HEK293 (cell line): ENCODE measurements around the gene MYO5C.
A peak's percentile ranks its signal among the peaks of the same experiment; 100 is the strongest.

Source experiments
- CTCF ChIA-PET: fragments of 350-600 bp; formaldehyde crosslinking; extraction: SDS; loops from one replicate; lab custom pipeline; 2021; ENCODE audit warnings: antibody characterized with exemption; lab: Yijun Ruan, JAX
- POLR2A ChIA-PET: fragments of 300-600 bp; formaldehyde crosslinking; extraction: SDS; loops from one replicate; lab custom pipeline; 2020; ENCODE audit warnings: antibody characterized with exemption, inconsistent platforms; lab: Yijun Ruan, JAX
- H3K27ac ChIP-seq: fragments of 200-500 bp; sonication (Bioruptor generic); 2 replicates; pipeline ENCODE4 v1.5.1; 2014; ENCODE audit warnings: low read depth, low read length, control low read depth, inconsistent platforms; ENCODE audit errors: extremely low read depth
- H3K36me3 ChIP-seq, 2 experiments: fragments of 200-500 bp in 1 of 2; sonication (Bioruptor generic) in 1 of 2; 1 replicate in 1 of 2; 2 replicates in 1 of 2; pipeline ENCODE4 v1.5.1; 2014 to 2017; ENCODE audit warnings: inconsistent platforms in 2 of 2, low read length in 2 of 2; ENCODE audit not compliant: control insufficient read depth in 2 of 2, insufficient read depth in 1 of 2
- H3K4me1 ChIP-seq: fragments of 200-500 bp; sonication (Bioruptor generic); 2 replicates; pipeline ENCODE4 v1.5.1; 2014; ENCODE audit warnings: mild to moderate bottlenecking, low read length, inconsistent platforms; ENCODE audit not compliant: control insufficient read depth, insufficient read depth
- H3K4me3 ChIP-seq: 2 replicates; pipeline ENCODE4 v1.5.1; 2011; ENCODE audit warnings: low read depth, mild to moderate bottlenecking, control low read depth, low read length, moderate library complexity
- H3K9me3 ChIP-seq: fragments of 200-500 bp; sonication (Bioruptor generic); 2 replicates; pipeline ENCODE4 v1.5.1; 2014; ENCODE audit warnings: low read depth, low read length, inconsistent platforms; ENCODE audit not compliant: control insufficient read depth, insufficient read depth
- BCL11A ChIP-seq: fragments of 450-650 bp; formaldehyde crosslinking; IDR thresholded peaks from 2 replicates; pipeline ENCODE4 v1.5.1; 2016; ENCODE audit warnings: low read depth, missing biosample characterization, missing genetic modification characterization
- FEZF1 ChIP-seq: fragments of 450-650 bp; formaldehyde crosslinking; IDR thresholded peaks from 2 replicates; pipeline ENCODE4 v1.5.1; 2016; ENCODE audit warnings: missing biosample characterization, missing genetic modification characterization
- GFI1B ChIP-seq: fragments of 450-650 bp; formaldehyde crosslinking; IDR thresholded peaks from 2 replicates; pipeline ENCODE4 v1.5.1; 2016; ENCODE audit warnings: missing biosample characterization, missing genetic modification characterization
- GLI4 ChIP-seq: fragments of 450-650 bp; formaldehyde crosslinking; IDR thresholded peaks from 2 replicates; pipeline ENCODE4 v1.5.1; 2016; ENCODE audit warnings: missing biosample characterization, missing genetic modification characterization
- KLF17 ChIP-seq: fragments of 450-650 bp; formaldehyde crosslinking; IDR thresholded peaks from 2 replicates; pipeline ENCODE4 v1.5.1; 2016; ENCODE audit warnings: missing biosample characterization, missing genetic modification characterization
- PRDM1 ChIP-seq: fragments of 450-650 bp; formaldehyde crosslinking; IDR thresholded peaks from 2 replicates; pipeline ENCODE4; 2016; ENCODE audit warnings: missing biosample characterization, missing genetic modification characterization
- PRDM4 ChIP-seq: fragments of 450-650 bp; formaldehyde crosslinking; IDR thresholded peaks from 2 replicates; pipeline ENCODE4 v1.5.1; 2017; ENCODE audit warnings: missing biosample characterization, missing genetic modification characterization
- PRDM6 ChIP-seq: fragments of 450-650 bp; formaldehyde crosslinking; IDR thresholded peaks from 2 replicates; pipeline ENCODE4 v1.5.1; 2017; ENCODE audit warnings: missing biosample characterization, missing genetic modification characterization
- REST ChIP-seq: fragments of 450-650 bp; formaldehyde crosslinking; IDR thresholded peaks from 2 replicates; pipeline ENCODE4 v1.5.1; 2016; ENCODE audit warnings: missing biosample characterization, missing genetic modification characterization
- ZNF169 ChIP-seq: fragments of 450-650 bp; formaldehyde crosslinking; IDR thresholded peaks from 2 replicates; pipeline ENCODE4 v1.5.1; 2016; ENCODE audit warnings: missing biosample characterization, missing genetic modification characterization
- ZNF223 ChIP-seq: fragments of 450-650 bp; formaldehyde crosslinking; IDR thresholded peaks from 2 replicates; pipeline ENCODE4 v1.5.1; 2016; ENCODE audit warnings: missing biosample characterization, missing genetic modification characterization
- ZNF23 ChIP-seq: fragments of 450-650 bp; formaldehyde crosslinking; IDR thresholded peaks from 2 replicates; pipeline ENCODE4 v1.5.1; 2016; ENCODE audit warnings: missing biosample characterization, missing genetic modification characterization, borderline replicate concordance
- ZNF266 ChIP-seq: fragments of 450-650 bp; formaldehyde crosslinking; IDR thresholded peaks from 2 replicates; pipeline ENCODE4 v1.5.1; 2016; ENCODE audit warnings: missing biosample characterization, missing genetic modification characterization, low read depth
- ZNF544 ChIP-seq: fragments of 450-650 bp; formaldehyde crosslinking; IDR thresholded peaks from 2 replicates; pipeline ENCODE4 v1.5.0; 2017; ENCODE audit warnings: missing biosample characterization, missing genetic modification characterization
- ZNF621 ChIP-seq: fragments of 450-650 bp; formaldehyde crosslinking; IDR thresholded peaks from 2 replicates; pipeline ENCODE4 v1.5.1; 2017; ENCODE audit warnings: missing biosample characterization, missing genetic modification characterization
- ZNF704 ChIP-seq: fragments of 450-650 bp; formaldehyde crosslinking; IDR thresholded peaks from 2 replicates; pipeline ENCODE4 v1.5.1; 2016; ENCODE audit warnings: missing biosample characterization, missing genetic modification characterization
- ZNF830 ChIP-seq: fragments of 450-650 bp; IDR thresholded peaks from 2 replicates; pipeline ENCODE4 v1.5.0; 2018; ENCODE audit warnings: missing biosample characterization, missing genetic modification characterization, low read depth, mild to moderate bottlenecking, moderate library complexity

Gene MYO5C

GRCh38 chr15:52172869-52173268, 122.7 kb downstream of the MYO5C start (continued):
- TF ChIP-seq PRDM4 (tag by site-specific recombination) (no peak), BCL11A (tag by site-specific recombination) (no peak)

GRCh38 chr15:52171807-52172206, 123.8 kb downstream of the MYO5C start:
- H3K4me1 ChIP-seq: no peaks in the 10 kb centered on the region
- TF ChIP-seq ZNF169 (tag by site-specific recombination) (no peak), GLI4 (tag by site-specific recombination) (no peak), GFI1B (tag by site-specific recombination) (no peak), ZNF544 (tag by site-specific recombination) (no peak), ZNF23 (tag by site-specific recombination) (no peak), ZNF223 (tag by site-specific recombination) (no peak), ZNF704 (tag by site-specific recombination) (no peak)
- TF ChIP-seq, all 188 proteins: peak for 0
- Histone ChIP-seq H3K36me3 (no peaks in the 10 kb centered on the region), H3K9me3 (no peaks in the 10 kb centered on the region), H3K4me3 (no peak overlapping the region), H3K27ac (no peak overlapping the region)
- ChIA-PET POLR2A (interaction anchor here (0.7 kb wide), 1 partner anchor 26 kb away, joined by 3 read pairs; no protein-coding TSS in a partner anchor), CTCF (interaction anchor here (0.6 to 2.3 kb wide), 3 partner anchors 28 to 1103 kb away, joined by 3 to 7 read pairs (median 4); no protein-coding TSS in a partner anchor)

- H3K36me3 ChIP-seq: no peaks in the 10 kb centered on the region
- H3K4me1 ChIP-seq: no peaks in the 10 kb centered on the region
- no peaks in the 10 kb centered on the region for H3K9me3 ChIP-seq
- ChIA-PET POLR2A (interaction anchor here (0.7 kb wide), 1 partner anchor 26 kb away, joined by 3 read pairs; no protein-coding TSS in a partner anchor), CTCF (interaction anchor here (0.6 to 2.3 kb wide), 4 partner anchors 28 to 92 kb away, joined by 3 to 7 read pairs (median 4); no protein-coding TSS in a partner anchor)
- H3K27ac ChIP-seq: no peak overlapping the region
- no peak overlapping the region for H3K4me3 ChIP-seq
- TF ChIP-seq ZNF621 (tag by site-specific recombination) (no peak), REST (tag by site-specific recombination) (no peak), KLF17 (tag by site-specific recombination) (no peak), ZNF266 (tag by site-specific recombination) (no peak), ZNF830 (tag by site-specific recombination) (no peak), PRDM1 (peak; percentile 83), FEZF1 (tag by site-specific recombination) (no peak), PRDM6 (0 out of 2 replicates have a peak, but pooled peaks have one; percentile 29)
Measured at GRCh38 chr15:52171386-52171785, 124.2 kb downstream of the MYO5C start.
